ENCODE data around the gene MST1R.

The MST1R gene

DNA sequence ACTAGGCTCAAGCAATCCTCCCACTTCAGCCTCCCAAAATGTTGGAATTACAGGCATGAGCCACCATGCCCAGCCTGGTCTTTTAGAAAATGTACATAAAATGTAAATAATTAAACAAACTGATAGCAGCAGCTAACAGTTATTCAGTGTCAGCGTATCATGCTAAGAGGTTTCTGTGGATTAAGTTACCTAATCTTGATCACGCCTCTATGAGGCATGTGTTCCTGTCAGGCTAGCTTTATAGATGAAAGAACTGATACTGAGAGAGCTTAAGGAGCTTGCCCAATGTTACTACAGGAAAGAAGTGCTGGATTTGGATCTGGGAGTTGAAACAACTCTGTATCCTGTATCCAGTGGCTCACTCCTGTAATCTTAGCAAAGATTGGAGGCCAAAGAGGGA is 11.2 kb upstream of the MST1R start:
- Histone ChIP-seq H3K27me3 (replicated peaks; ENCODE audit: control insufficient read depth, insufficient read depth, low read length) (no peaks in the 10 kb centered on the region), H3K4me3 (replicated peaks; ENCODE audit: low read depth, low read length) (no peak overlapping the region), H3K36me3 (ENCODE audit: control insufficient read depth, insufficient read depth, low read length) (peaks cover 9% of the 10 kb centered on the region)
- TF ChIP-seq, protein P1, sequence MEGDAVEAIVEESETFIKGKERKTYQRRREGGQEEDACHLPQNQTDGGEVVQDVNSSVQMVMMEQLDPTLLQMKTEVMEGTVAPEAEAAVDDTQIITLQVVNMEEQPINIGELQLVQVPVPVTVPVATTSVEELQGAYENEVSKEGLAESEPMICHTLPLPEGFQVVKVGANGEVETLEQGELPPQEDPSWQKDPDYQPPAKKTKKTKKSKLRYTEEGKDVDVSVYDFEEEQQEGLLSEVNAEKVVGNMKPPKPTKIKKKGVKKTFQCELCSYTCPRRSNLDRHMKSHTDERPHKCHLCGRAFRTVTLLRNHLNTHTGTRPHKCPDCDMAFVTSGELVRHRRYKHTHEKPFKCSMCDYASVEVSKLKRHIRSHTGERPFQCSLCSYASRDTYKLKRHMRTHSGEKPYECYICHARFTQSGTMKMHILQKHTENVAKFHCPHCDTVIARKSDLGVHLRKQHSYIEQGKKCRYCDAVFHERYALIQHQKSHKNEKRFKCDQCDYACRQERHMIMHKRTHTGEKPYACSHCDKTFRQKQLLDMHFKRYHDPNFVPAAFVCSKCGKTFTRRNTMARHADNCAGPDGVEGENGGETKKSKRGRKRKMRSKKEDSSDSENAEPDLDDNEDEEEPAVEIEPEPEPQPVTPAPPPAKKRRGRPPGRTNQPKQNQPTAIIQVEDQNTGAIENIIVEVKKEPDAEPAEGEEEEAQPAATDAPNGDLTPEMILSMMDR (IDR thresholded peaks at IDR 0.05; ENCODE audit: insufficient read depth, low read length, poor library complexity, severe bottlenecking), result no peak
- DNase-seq (ENCODE audit: extremely low read depth, insufficient read length), result no peak

DNA sequence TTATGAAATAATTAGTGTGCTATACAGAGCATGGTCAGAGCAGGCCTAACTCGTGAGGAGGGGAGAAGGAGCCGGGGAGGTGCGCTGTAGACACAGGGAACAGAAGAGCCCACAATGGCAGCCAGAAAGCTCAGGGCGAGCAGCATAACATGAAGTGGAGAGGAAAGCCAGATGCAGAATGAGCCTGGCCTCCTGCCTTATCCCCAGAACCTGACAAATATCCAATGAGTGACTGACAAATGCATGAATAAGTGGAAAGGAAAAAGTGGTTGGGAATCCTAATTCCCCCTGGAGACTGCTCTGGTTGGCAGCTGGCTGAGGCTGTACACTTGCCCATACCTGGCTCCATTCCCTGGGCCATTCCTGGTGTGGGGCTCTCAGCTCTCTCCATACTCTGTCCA is 9.2 kb upstream of the MST1R start:
- DNase-seq (ENCODE audit: extremely low read depth, insufficient read length), result no peak

DNA sequence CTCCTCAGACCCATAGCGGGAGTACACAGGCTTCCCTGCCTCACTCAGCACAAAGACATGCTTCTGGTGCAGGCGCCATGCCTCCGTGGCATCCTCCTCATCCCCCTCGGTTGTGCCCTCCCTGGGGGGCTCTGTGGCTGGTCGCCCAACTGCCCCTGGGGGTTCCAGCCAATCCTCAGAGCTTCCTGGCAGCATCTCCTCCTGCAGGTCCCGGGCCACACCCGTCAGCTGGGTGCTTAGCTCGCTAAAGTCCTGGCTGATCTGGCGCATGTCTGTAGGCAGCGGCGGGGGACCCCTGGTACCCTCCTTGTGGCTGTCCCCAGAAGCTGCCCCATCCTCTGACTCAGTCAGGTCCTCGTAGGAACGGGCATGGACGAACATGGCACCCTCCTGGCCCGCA is 7.9 kb upstream of the MST1R start:
- no peak for DNase-seq (ENCODE audit: extremely low read depth, insufficient read length)
- Histone ChIP-seq H3K4me3 (replicated peaks; ENCODE audit: low read depth, low read length) (no peak overlapping the region), H3K36me3 (ENCODE audit: control insufficient read depth, insufficient read depth, low read length) (peaks cover 16% of the 10 kb centered on the region), H3K27me3 (replicated peaks; ENCODE audit: control insufficient read depth, insufficient read depth, low read length) (no peaks in the 10 kb centered on the region)
- TF ChIP-seq, protein P1 (IDR thresholded peaks at IDR 0.05; ENCODE audit: insufficient read depth, low read length, poor library complexity, severe bottlenecking), result no peak

More for the DNA sequence above, 9.2 kb upstream of the MST1R start:
- no peaks in the 10 kb centered on the region for H3K27me3 ChIP-seq (replicated peaks; ENCODE audit: control insufficient read depth, insufficient read depth, low read length)
- H3K36me3 ChIP-seq (ENCODE audit: control insufficient read depth, insufficient read depth, low read length), result peaks cover 16% of the 10 kb centered on the region
- H3K4me3 ChIP-seq (replicated peaks; ENCODE audit: low read depth, low read length), result no peak overlapping the region
- TF ChIP-seq, protein P1 (IDR thresholded peaks at IDR 0.05; ENCODE audit: insufficient read depth, low read length, poor library complexity, severe bottlenecking), result no peak

DNA sequence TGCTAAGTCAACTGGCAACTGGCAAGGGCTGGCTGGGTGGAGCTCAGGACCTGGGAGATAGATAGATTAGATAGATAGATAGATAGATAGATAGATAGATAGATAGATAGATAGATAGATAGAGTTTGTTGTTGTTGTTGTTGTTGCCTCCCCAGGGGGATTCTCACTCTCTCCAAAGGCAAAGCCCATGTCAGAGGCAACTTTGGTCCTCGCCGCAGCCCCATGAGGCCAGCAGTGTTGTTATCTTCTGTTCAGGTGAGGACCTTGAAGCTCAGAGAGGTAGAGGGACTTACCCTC is 7.4 kb upstream of the MST1R start:
- TF ChIP-seq, protein P1 (IDR thresholded peaks at IDR 0.05; ENCODE audit: insufficient read depth, low read length, poor library complexity, severe bottlenecking), result no peak
- no peak for DNase-seq (ENCODE audit: extremely low read depth, insufficient read length)
- H3K36me3 ChIP-seq (ENCODE audit: control insufficient read depth, insufficient read depth, low read length), result peaks cover 16% of the 10 kb centered on the region
- no peak overlapping the region for H3K4me3 ChIP-seq (replicated peaks; ENCODE audit: low read depth, low read length)
- no peaks in the 10 kb centered on the region for H3K27me3 ChIP-seq (replicated peaks; ENCODE audit: control insufficient read depth, insufficient read depth, low read length)

DNA sequence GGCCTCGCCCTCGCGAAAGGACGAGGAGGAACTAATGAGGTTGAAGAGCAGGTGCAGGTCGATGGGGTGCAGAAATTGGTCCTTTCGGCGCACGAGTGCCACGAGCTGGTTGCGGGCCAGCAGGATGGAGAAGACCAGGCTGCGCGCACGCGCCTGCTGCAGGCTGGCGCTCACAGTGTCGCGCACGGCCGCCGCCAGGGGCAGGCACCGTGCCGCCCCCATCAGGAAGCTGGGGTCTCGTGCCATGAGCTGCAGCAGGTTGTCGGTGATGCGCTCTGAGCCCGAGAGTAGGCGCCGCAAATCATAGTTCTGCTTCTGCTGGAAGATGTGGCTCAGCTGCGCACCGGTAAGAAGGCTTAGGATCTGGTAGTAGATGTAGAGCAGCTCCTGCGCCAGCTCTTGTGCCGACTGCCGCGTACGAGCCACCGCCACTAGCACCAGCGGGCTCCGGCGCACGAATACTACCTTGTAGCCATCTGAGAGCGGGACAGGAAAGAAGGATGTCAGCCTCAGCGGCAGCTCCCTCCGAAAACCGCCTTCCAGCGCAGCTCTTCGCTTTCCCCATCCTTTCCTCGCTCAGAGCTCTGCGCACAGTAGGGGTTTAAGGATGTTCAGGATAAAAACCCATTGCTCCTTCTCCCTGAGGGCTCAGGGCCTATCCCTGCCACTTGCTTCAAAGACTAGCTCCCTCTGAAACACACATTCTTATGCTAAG is 6.9 kb upstream of the MST1R start:
- peaks cover 16% of the 10 kb centered on the region for H3K36me3 ChIP-seq (ENCODE audit: control insufficient read depth, insufficient read depth, low read length)
- TF ChIP-seq, protein P1 (IDR thresholded peaks at IDR 0.05; ENCODE audit: insufficient read depth, low read length, poor library complexity, severe bottlenecking), result no peak
- H3K27me3 ChIP-seq (replicated peaks; ENCODE audit: control insufficient read depth, insufficient read depth, low read length), result no peaks in the 10 kb centered on the region
- no peak for DNase-seq (ENCODE audit: extremely low read depth, insufficient read length)
- H3K4me3 ChIP-seq (replicated peaks; ENCODE audit: low read depth, low read length), result no peak overlapping the region
